NK-92 treated with Interleukin-12 subunit alpha and Interleukin-12 subunit beta, amount 100 ng/mL, for 24 hours (cell line): Measurements from ENCODE around the gene C5orf22.
"Not testable (repeated sequence)": the region's sequence is repeated elsewhere in the genome, so short reads cannot be mapped to it uniquely, and the experiment has no call there.

Experiments used
- DNase-seq: peaks from one replicate; lab custom pipeline; 2025; lab: John Stamatoyannopoulos, UW

Gene C5orf22

GRCh38 chr5:31531888-31532547 lies at the start of gene C5orf22, which contains the start of gene DROSHA:
TSS of gene C5orf22 (plus strand) at chr5:31532301. CDS start at chr5:31532393, 92 bp downstream.
TSS of gene DROSHA (minus strand) at chr5:31532093. CDS start at chr5:31529059, 3,034 bp downstream.
- peak; percentile 86 for DNase-seq

- DNase-seq, result no peak
Measured at GRCh38 chr5:31485376-31486207, 46.5 kb upstream of the C5orf22 start.

GRCh38 chr5:31486441-31486840 lies 45.7 kb upstream of the C5orf22 start:
- DNase-seq, result no peak

GRCh38 chr5:31487506-31487905 lies 44.6 kb upstream of the C5orf22 start:
- no peak for DNase-seq

GRCh38 chr5:31492869-31493268 lies 39.2 kb upstream of the C5orf22 start:
- no peak for DNase-seq

GRCh38 chr5:31495336-31495735 lies 36.8 kb upstream of the C5orf22 start:
- DNase-seq, result no peak

- DNase-seq, result no peak
Measured at GRCh38 chr5:31496301-31496700, 35.8 kb upstream of the C5orf22 start.

- DNase-seq, result no peak
Measured at GRCh38 chr5:31496891-31497290, 35.2 kb upstream of the C5orf22 start.

GRCh38 chr5:31500256-31500655 lies 31.8 kb upstream of the C5orf22 start:
- DNase-seq, result no peak

- DNase-seq, result no peak
Measured at GRCh38 chr5:31502506-31502905, 29.6 kb upstream of the C5orf22 start.

GRCh38 chr5:31504529-31504928 lies 27.6 kb upstream of the C5orf22 start:
- no peak for DNase-seq

GRCh38 chr5:31511305-31511704 lies 20.8 kb upstream of the C5orf22 start:
- DNase-seq, result no peak

GRCh38 chr5:31516802-31517201 lies 15.3 kb upstream of the C5orf22 start:
- DNase-seq, result no peak

- no peak for DNase-seq
Measured at GRCh38 chr5:31523041-31523440, 9.1 kb upstream of the C5orf22 start.

GRCh38 chr5:31530541-31531265 lies 1.4 kb upstream of the C5orf22 start:
- no peak for DNase-seq

- DNase-seq, result no peak
Measured at GRCh38 chr5:31531543-31531887, 586 bp upstream of the C5orf22 start.

GRCh38 chr5:31534527-31535046 lies 2.5 kb downstream of the C5orf22 start:
- DNase-seq, result no peak

GRCh38 chr5:31536873-31537272 lies 4.8 kb downstream of the C5orf22 start:
- DNase-seq, result no peak

- no peak for DNase-seq
Measured at GRCh38 chr5:31537349-31537748, 5.2 kb downstream of the C5orf22 start.

- no peak for DNase-seq
Measured at GRCh38 chr5:31537851-31538250, 5.8 kb downstream of the C5orf22 start.

GRCh38 chr5:31549114-31549513 lies 17.0 kb downstream of the C5orf22 start:
- not testable (repeated sequence) for DNase-seq

GRCh38 chr5:31551878-31552277 lies 19.8 kb downstream of the C5orf22 start:
- DNase-seq, result no peak
